K562 (cell line): ENCODE data around the gene AFF3. TPM values are rescaled to one million over a fixed set of nuclear protein-coding genes. Genes with fewer than 3 reads are reported as not detected.

Source experiments
- ATF3 ChIP-seq, 2 experiments: fragments of 450-650 bp in 1 of 2; sonication (generic) in 1 of 2; formaldehyde crosslinking in 1 of 2; IDR thresholded peaks in 1 of 2; conservative IDR thresholded peaks in 1 of 2; 2 replicates each; pipeline versions ENCODE4 v1.6.1 to v1.8.1; 2016 to 2023; ENCODE audit warnings: mild to moderate bottlenecking in 2 of 2, moderate library complexity in 2 of 2, inconsistent platforms in 1 of 2, missing genetic modification reagents in 1 of 2
- CLOCK ChIP-seq: fragments of 250-450 bp; sonication (Bioruptor Pico); IDR thresholded peaks from 2 replicates; pipeline ENCODE4 v1.4.0; 2020; ENCODE audit warnings: mild to moderate bottlenecking, moderate library complexity, borderline replicate concordance
- CREB5 ChIP-seq: fragments of 250-450 bp; sonication (Bioruptor Pico); IDR thresholded peaks from 2 replicates; pipeline ENCODE4 v1.5.0; 2020; ENCODE audit warnings: mild to moderate bottlenecking
- DLX4 ChIP-seq: fragments of 250-450 bp; sonication (Bioruptor Pico); IDR thresholded peaks from 2 replicates; pipeline ENCODE4 v1.6.1; 2021; ENCODE audit warnings: mild to moderate bottlenecking
- HDAC2 ChIP-seq: fragments of 450-650 bp; IDR thresholded peaks from 2 replicates; pipeline ENCODE4 v1.6.1; 2016; ENCODE audit warnings: mild to moderate bottlenecking
- HINFP ChIP-seq: fragments of 450-650 bp; conservative IDR thresholded peaks from 2 replicates; pipeline ENCODE4 v1.6.1; 2016; ENCODE audit warnings: missing genetic modification characterization, low read depth, mild to moderate bottlenecking, control low read depth, missing compliant biosample characterization
- HSF4 ChIP-seq: fragments of 250-450 bp; sonication (Bioruptor Pico); IDR thresholded peaks from 2 replicates; pipeline ENCODE4 v2.1.2; 2022; ENCODE audit warnings: mild to moderate bottlenecking, moderate library complexity, borderline replicate concordance
- KDM1A ChIP-seq, 2 experiments: fragments of 450-650 bp; IDR thresholded peaks; 2 replicates each; pipeline ENCODE4 v1.6.1; 2016; ENCODE audit warnings: mild to moderate bottlenecking in 2 of 2
- LEF1 ChIP-seq: fragments of 450-650 bp; IDR thresholded peaks from 2 replicates; pipeline ENCODE4 v1.6.1; 2016; ENCODE audit warnings: mild to moderate bottlenecking
- MEIS2 ChIP-seq: fragments of 450-650 bp; IDR thresholded peaks from 2 replicates; pipeline ENCODE4 v1.6.1; 2014; ENCODE audit warnings: mild to moderate bottlenecking; ENCODE audit not compliant: partially characterized antibody
- RUNX1 ChIP-seq: sonication (generic); IDR thresholded peaks from 2 replicates; pipeline ENCODE4 v1.6.1; 2016; ENCODE audit warnings: antibody characterized with exemption, low read depth
- SMAD3 ChIP-seq: fragments of 450-650 bp; formaldehyde crosslinking; conservative IDR thresholded peaks from 2 replicates; pipeline ENCODE4 v1.4.0; 2020; ENCODE audit warnings: mild to moderate bottlenecking
- ZMIZ1 ChIP-seq, 2 experiments: fragments of 150-350 bp in 1 of 2; IDR thresholded peaks; 2 replicates each; pipeline ENCODE4 v1.6.1; 2012 to 2016; ENCODE audit warnings: low read depth in 2 of 2, low read length in 2 of 2, mild to moderate bottlenecking in 1 of 2, moderate library complexity in 1 of 2
- ZNF436 ChIP-seq: fragments of 250-450, 450-650 bp; sonication (Bioruptor Pico); formaldehyde crosslinking; IDR thresholded peaks from 2 replicates; pipeline ENCODE4 v1.7.0; 2020; ENCODE audit warnings: mild to moderate bottlenecking
- ZNF655 ChIP-seq: fragments of 250-450 bp; sonication (Bioruptor Pico); IDR thresholded peaks from 2 replicates; pipeline ENCODE4 v1.5.0; 2021
- polyA plus RNA-seq, 8 experiments: library from polyadenylated mRNA; depleted of rRNA in 4 of 8; stranded (reverse) in 5 of 8; unstranded in 3 of 8; fragments of >200 nt; fragmentation: Nextera tagmentation in 2 of 8; fragmentation: Illumina TruSeq in 1 of 8; extraction: Ambion mirVana in 2 of 8; extraction: Trizol in 1 of 8; gene quantifications; 2 replicates each; pipeline versions ENCODE4 v1.2.1 to v1.2.3, GENCODE V29; 2011 to 2014; ENCODE audit warnings: inconsistent platforms in 1 of 8, missing spikeins in 1 of 8
- total RNA-seq, 7 experiments: library from RNA; depleted of rRNA in 6 of 7; stranded (reverse); fragments of >200 nt in 6 of 7; fragmentation: Illumina TruSeq in 2 of 7; extraction: Trizol in 2 of 7; gene quantifications; 2 replicates each; pipeline versions ENCODE4 v1.2.1 to v1.2.3, GENCODE V29; 2011 to 2021; ENCODE audit warnings: low replicate concordance in 1 of 7

Gene AFF3
- total and polyA plus RNA-seq, 9 of the 15 experiments (the other 6 are each of a cell fraction or from before 2014, with no cell fraction given) = 0.02 to 0.11 TPM; not detected in 7

GRCh38 chr2:99609851-99610381 lies 532.5 kb downstream of the AFF3 start (continued):
- TF ChIP-seq HINFP (peak; percentile 58; the same call in 1 of the 2 replicates), RUNX1 (no peak), DLX4 (CRISPR knock-in tag) (no peak), SMAD3 (peak; percentile 65; the same call in 1 of the 2 replicates), ZNF436 (CRISPR knock-in tag) (no peak), ZMIZ1 (IDR thresholded peaks at IDR 0.05; ENCODE audit: low read depth in 2 of 2, low read length in 2 of 2) (no peak), LEF1 (peak; percentile 70), HSF4 (CRISPR knock-in tag) (no peak), ZNF655 (no peak), HDAC2 (peak; percentile 67; the same call in 1 of the 2 replicates), CREB5 (CRISPR knock-in tag) (no peak), KDM1A (IDR thresholded peaks at IDR 0.05) (peak; percentile 76 to 79), MEIS2 (peak; percentile 71), CLOCK (CRISPR knock-in tag) (no peak), ATF3 (IDR thresholded peaks at IDR 0.05) (peak; percentile 63), ATF3 (CRISPR knock-in tag; conservative IDR thresholded peaks at IDR 0.05) (no peak)
